22Rv1 (cell line): ENCODE data around the gene AGRP.

Source experiments
- CTCF ChIP-seq: fragments of 450-650 bp; IDR thresholded peaks from 2 replicates; pipeline ENCODE4 v1.5.1; 2017; ENCODE audit warnings: mild to moderate bottlenecking
- ZFX ChIP-seq: fragments of 450-650 bp; IDR thresholded peaks from 2 replicates; pipeline ENCODE4 v1.6.1; 2017; ENCODE audit warnings: antibody characterized with exemption, borderline replicate concordance

- TF ChIP-seq CTCF = no peak
- no peak for TF ChIP-seq ZFX
Measured at GRCh38 chr16:67489401-67490083, 6.2 kb upstream of the AGRP start.
